Fibroblast of the aortic adventitia (primary cell): ENCODE results near the gene TMEM120A. TPM values are rescaled to one million over a fixed set of nuclear protein-coding genes. Genes with fewer than 3 reads are reported as not detected.
A peak's percentile ranks its signal among the peaks of the same experiment; 100 is the strongest.

Source experiments
- DNase-seq: peaks from one replicate; pipeline ENCODE4 v3.0.0-alpha.2; 2010; ENCODE audit warnings: low read depth
- H3K4me3 ChIP-seq: 2 replicates; pipeline ENCODE4 v1.5.1; 2011; ENCODE audit warnings: low read depth, mild to moderate bottlenecking, control low read depth, low read length, moderate library complexity
- total RNA-seq: library from RNA; depleted of rRNA; stranded (reverse); fragments of >200 nt; gene quantifications from 2 replicates; pipeline ENCODE4 v1.2.3, GENCODE V29; 2012; ENCODE audit warnings: low replicate concordance
- TF ChIP-seq, protein P1 (sequence below): IDR thresholded peaks from 2 replicates; pipeline ENCODE4 v1.5.1; 2011; ENCODE audit warnings: mild to moderate bottlenecking, low read length, control low read depth, inconsistent platforms; ENCODE audit not compliant: insufficient read depth

TMEM120A gene
- total RNA-seq, 1 donor, result 28.9 TPM

DNA sequence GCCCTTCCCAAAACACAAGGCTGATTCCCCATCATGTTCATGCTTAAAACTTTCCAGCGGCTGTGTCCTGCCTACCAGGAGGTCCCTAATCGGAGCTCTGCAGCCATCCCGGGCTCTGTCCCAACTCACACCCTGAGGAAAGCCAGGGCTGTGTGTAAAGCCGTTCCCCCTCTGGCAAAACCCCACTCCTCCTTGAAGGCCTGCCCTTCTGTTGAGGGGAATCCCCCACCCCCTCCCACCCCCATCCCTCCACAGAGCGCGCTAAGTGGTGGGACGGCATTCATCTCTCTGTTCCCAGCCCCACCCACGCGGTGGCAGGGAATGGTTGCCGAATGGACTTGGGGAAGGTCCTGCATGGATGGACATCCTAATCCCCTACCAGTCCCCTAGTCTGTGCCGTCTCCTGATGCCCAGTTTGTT, 667 bp upstream of the TMEM120A start:
- TF ChIP-seq, protein P1, sequence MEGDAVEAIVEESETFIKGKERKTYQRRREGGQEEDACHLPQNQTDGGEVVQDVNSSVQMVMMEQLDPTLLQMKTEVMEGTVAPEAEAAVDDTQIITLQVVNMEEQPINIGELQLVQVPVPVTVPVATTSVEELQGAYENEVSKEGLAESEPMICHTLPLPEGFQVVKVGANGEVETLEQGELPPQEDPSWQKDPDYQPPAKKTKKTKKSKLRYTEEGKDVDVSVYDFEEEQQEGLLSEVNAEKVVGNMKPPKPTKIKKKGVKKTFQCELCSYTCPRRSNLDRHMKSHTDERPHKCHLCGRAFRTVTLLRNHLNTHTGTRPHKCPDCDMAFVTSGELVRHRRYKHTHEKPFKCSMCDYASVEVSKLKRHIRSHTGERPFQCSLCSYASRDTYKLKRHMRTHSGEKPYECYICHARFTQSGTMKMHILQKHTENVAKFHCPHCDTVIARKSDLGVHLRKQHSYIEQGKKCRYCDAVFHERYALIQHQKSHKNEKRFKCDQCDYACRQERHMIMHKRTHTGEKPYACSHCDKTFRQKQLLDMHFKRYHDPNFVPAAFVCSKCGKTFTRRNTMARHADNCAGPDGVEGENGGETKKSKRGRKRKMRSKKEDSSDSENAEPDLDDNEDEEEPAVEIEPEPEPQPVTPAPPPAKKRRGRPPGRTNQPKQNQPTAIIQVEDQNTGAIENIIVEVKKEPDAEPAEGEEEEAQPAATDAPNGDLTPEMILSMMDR, result no peak
- peak overlapping the region; percentile 70 for H3K4me3 ChIP-seq
- peak; percentile 10 for DNase-seq

DNA sequence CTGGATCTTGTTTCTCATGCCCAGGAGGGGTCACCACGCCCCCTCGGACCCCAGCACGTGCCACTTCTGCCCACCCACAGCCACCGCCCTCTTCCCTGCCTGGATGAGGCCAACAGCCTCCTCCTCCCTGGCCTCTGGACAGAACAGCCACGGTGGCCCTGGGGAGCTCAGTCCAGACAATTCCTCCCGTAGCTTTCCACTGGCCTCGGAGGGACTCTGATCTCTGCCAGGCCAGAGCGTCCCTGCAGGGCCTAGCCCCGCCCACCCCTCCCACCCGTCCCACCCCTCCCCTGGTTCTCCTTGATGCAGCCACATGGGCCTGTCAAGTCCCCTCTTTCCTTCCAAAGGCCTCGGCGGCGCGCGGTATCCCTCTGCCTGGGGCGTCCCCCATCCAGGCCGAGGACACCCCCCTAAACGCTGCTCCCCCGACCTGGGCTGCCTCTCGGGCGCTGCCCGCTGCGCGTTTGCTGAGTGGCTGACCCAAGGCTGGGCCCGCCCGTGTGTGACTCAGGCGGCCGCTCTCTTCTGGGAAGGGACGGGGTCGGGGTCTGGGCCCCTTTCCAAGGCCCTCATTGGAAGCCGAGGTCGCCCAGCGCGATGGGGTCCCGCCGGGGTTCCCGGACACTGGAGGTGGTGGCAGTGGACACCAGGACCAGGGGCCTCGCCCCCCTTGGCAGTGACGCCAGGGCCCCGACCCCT, 557 bp downstream of the TMEM120A start:
- TF ChIP-seq, protein P1, result no peak
- peak; percentile 59 for DNase-seq
- H3K4me3 ChIP-seq, result peak overlapping the region; percentile 82

DNA sequence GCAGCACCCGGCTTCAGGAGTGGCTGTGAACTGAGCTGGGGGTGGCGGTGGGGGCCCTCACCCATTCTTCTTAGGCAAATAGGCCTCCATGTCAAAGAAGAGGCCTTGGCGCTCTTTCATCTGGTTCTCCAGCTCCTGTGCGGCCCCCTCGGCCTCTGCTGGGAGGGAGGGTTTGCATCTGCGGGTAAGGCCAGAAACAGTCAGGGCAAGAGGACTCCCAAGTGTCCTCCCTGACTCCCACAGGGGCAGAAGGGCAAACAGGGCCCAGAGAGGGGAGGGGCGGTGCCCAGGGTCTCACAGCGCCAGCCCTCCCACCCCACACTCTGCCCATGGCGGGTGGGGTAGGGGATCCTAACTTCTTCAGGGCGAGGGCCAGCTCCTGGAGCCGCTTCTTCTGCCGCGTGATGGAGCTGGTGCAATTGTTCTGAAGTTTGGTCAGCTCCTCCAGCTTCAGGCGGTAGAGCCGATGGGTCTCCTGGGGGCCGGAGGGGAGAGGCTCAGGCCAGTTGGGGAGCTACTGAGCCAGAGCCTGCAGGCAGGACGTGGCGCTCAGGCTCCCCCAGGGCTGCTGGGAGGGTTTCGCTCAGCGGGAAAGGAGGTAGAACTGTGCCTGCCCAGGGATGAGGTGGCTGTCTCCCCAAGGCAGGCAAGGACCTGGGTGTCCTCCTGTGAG, 2.2 kb downstream of the TMEM120A start:
- H3K4me3 ChIP-seq, result no peak overlapping the region
- no peak for DNase-seq
- TF ChIP-seq, protein P1, result no peak

DNA sequence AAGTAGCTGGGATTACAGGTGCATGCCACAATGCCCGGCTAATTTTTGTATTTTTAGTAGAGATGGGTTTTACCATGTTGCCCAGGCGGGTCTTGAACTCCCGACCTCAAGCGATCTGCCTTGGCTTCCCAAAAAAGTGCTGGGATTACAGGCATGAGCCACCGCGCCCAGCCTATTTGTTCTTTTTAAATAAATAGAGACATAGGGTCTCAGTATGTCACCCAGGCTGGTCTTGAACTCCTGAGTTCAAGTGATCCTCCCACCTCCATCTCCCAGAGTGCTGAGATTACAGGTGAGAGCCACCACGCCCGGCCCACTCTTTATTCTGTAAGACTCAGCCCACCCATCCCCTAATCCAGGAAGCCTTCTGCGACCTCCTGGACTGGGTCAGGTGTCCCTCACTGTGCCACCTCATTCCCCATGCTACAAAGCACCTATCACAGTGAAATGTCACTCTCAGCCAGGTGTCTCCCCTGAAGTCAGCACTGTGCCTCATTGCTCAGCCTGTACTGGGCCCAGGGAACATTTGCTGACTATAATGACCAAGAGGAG, 2.8 kb downstream of the TMEM120A start:
- no peak overlapping the region for H3K4me3 ChIP-seq
- TF ChIP-seq, protein P1, result no peak
- no peak for DNase-seq

DNA sequence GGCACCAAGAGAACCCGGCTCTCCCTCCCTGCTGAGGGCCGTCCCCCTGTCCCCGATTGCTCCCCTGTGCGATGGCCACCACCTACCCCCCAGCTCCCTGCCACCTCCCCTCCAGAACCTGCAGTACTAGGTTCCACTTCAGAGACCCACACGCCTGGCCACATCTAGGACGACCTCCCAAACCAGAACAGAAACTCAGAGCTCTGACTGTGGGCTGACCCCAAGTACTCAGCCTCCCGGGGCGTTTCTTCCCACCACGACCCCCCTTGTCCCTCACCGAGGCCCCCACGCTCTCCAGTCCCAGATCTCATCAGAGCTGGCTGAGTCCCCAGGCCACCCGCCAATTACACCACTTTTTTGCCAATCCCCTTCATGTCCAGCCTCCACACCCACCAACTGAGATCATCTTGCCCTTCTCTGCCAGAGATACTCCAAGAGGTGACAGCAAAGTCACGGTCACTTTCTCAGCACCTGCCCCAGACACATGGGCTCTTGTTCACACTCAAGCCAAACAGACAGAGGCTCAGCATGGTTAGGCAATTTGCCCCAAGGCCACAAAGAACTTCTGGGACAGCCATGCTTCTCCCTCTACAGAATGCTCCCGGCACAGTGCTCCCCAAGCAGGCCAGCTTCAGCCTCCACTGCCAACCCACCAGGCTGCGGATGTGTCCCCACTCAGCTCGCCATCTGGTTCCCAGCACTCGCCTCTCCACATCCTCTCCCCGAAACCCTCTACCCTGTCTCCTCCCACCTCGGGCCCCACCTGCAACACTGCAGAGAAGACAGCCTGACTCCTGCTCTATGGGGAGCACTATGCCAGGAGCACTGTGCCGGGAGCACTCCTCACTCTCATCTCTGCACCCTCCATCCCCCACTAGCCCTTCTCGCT, 4.7 kb downstream of the TMEM120A start:
- peak; percentile 20 for DNase-seq
- TF ChIP-seq, protein P1, result no peak

More for the DNA sequence above, 4.7 kb downstream of the TMEM120A start:
- H3K4me3 ChIP-seq, result no peak overlapping the region
